Right lobe of liver (tissue), 4 donors: Measurements from ENCODE around the gene HS6ST3.

Experiments used
- POLR2A ChIP-seq: fragments of 450-650 bp; IDR thresholded peaks from one replicate; pipeline ENCODE4 v1.6.1; 2017; ENCODE audit warnings: antibody characterized with exemption, mild to moderate bottlenecking
- TF ChIP-seq, protein P1 (sequence below), 4 donors: fragments of 200-600 bp in 3 of 4; fragments of 450-650 bp in 1 of 4; IDR thresholded peaks; one replicate each; pipeline versions ENCODE4 v1.5.1 to v1.8.0; 2016 to 2022; ENCODE audit warnings: antibody characterized with exemption in 4 of 4, mild to moderate bottlenecking in 2 of 4
- donor health status: DM: no; HTN: no; CAD: no.
- donor health status: DM: no; HTN: no; CAD: no.
- donor health status: DM: no; HTN: yes; CAD: no.

- TF ChIP-seq POLR2A, result no peak
- TF ChIP-seq, protein P1, sequence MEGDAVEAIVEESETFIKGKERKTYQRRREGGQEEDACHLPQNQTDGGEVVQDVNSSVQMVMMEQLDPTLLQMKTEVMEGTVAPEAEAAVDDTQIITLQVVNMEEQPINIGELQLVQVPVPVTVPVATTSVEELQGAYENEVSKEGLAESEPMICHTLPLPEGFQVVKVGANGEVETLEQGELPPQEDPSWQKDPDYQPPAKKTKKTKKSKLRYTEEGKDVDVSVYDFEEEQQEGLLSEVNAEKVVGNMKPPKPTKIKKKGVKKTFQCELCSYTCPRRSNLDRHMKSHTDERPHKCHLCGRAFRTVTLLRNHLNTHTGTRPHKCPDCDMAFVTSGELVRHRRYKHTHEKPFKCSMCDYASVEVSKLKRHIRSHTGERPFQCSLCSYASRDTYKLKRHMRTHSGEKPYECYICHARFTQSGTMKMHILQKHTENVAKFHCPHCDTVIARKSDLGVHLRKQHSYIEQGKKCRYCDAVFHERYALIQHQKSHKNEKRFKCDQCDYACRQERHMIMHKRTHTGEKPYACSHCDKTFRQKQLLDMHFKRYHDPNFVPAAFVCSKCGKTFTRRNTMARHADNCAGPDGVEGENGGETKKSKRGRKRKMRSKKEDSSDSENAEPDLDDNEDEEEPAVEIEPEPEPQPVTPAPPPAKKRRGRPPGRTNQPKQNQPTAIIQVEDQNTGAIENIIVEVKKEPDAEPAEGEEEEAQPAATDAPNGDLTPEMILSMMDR (IDR thresholded peaks at IDR 0.05), result no peak
Observed at GRCh38 chr13:96684907-96685306, 595.0 kb downstream of the HS6ST3 start.
